HCT116 (cell line): ENCODE measurements around the gene FHIT. TPM values are rescaled to one million over a fixed set of nuclear protein-coding genes. Genes with fewer than 3 reads are reported as not detected.

Experiments used
- ATAC-seq: fragments of 200-7000 bp; cut with Tn5 transposase; 2 replicates; pipeline ENCODE4 v1.9.1; 2020; ENCODE audit warnings: mild to moderate bottlenecking, moderate library complexity
- BruUV-seq: library from RNA; stranded (reverse); fragments of 400-500 nt; replicated peaks from 2 replicates; lab custom pipeline; 2021; lab: Mats Ljungman, UMichigan
- CTCF ChIA-PET: fragments of 300-600 bp; sonication (Branson Sonifier 250); formaldehyde crosslinking; loops from one replicate; lab custom pipeline; 2021; ENCODE audit warnings: antibody characterized with exemption; lab: Charles Lee
- POLR2A ChIA-PET: fragments of 300-600, 350-600 bp; sonication (Branson Sonifier 250); formaldehyde crosslinking; loops from one replicate; lab custom pipeline; 2021; ENCODE audit warnings: antibody characterized with exemption; lab: Charles Lee
- RAD21 ChIA-PET, 2 experiments: fragments of 300-600 bp; sonication (Branson Sonifier 250); formaldehyde crosslinking; loops; one replicate each; lab custom pipeline; 2023; ENCODE audit warnings: low total read pairs in 2 of 2; ENCODE audit not compliant: uncharacterized antibody in 2 of 2, unreplicated experiment in 2 of 2, low non-redundant PET in 1 of 2; lab: Charles Lee
- DNase-seq: peaks from one replicate; pipeline ENCODE4 v3.0.0-alpha.2; 2010; ENCODE audit warnings: low read depth, low spot score
- H2AFZ ChIP-seq: fragments of 200-600 bp; shearing (Covaris generic), sonication (generic); 2 replicates; pipeline ENCODE4 v1.6.1; 2017; ENCODE audit warnings: low read depth, mixed run types, mixed read lengths, antibody characterized with exemption, low read length; ENCODE audit not compliant: poor library complexity, severe bottlenecking
- H3K27ac ChIP-seq: 2 replicates; pipeline ENCODE4 v1.5.1; 2012; ENCODE audit warnings: low read depth, low read length
- H3K27me3 ChIP-seq: fragments of 200-600 bp; sonication (generic); 2 replicates; pipeline ENCODE4 v1.6.1; 2016; ENCODE audit warnings: mixed run types, low read length, mixed read lengths; ENCODE audit not compliant: insufficient read depth
- H3K36me3 ChIP-seq, 2 experiments: fragments of 200-500 bp in 1 of 2; fragments of 200-600 bp in 1 of 2; sonication (Bioruptor generic) in 1 of 2; sonication (generic) in 1 of 2; 2 replicates each; pipeline versions ENCODE4 v1.5.1 to v1.6.1; 2014 to 2016; ENCODE audit warnings: low read length in 2 of 2, inconsistent platforms in 1 of 2, mixed read lengths in 1 of 2, mixed run types in 1 of 2; ENCODE audit not compliant: insufficient read depth in 2 of 2, control insufficient read depth in 1 of 2
- H3K4me1 ChIP-seq, 2 experiments: fragments of 200-600 bp in 1 of 2; sonication (generic) in 1 of 2; 2 replicates each; pipeline versions ENCODE4 v1.5.1 to v1.6.1; 2012 to 2017; ENCODE audit warnings: low read length in 2 of 2, inconsistent platforms in 1 of 2, mild to moderate bottlenecking in 1 of 2, mixed read lengths in 1 of 2, mixed run types in 1 of 2, moderate library complexity in 1 of 2; ENCODE audit not compliant: insufficient read depth in 2 of 2, control insufficient read depth in 1 of 2
- H3K4me2 ChIP-seq: fragments of 200-600 bp; sonication (generic); 2 replicates; pipeline ENCODE4 v1.6.1; 2017; ENCODE audit warnings: mixed run types, low read length, mixed read lengths
- H3K4me3 ChIP-seq, 2 experiments: fragments of 200-600 bp in 1 of 2; sonication (generic) in 1 of 2; replicated peaks in 1 of 2; 2 replicates each; pipeline ENCODE4 v1.5.1; 2011 to 2016; ENCODE audit warnings: low read length in 2 of 2, control low read depth in 1 of 2, low read depth in 1 of 2, mild to moderate bottlenecking in 1 of 2, mixed read lengths in 1 of 2, mixed run types in 1 of 2
- H3K79me2 ChIP-seq: fragments of 200-600 bp; sonication (generic); 2 replicates; pipeline ENCODE4 v1.6.1; 2017; ENCODE audit warnings: mild to moderate bottlenecking, mixed run types, low read length, moderate library complexity, mixed read lengths; ENCODE audit not compliant: insufficient read depth
- H3K9ac ChIP-seq: fragments of 200-600 bp; sonication (generic); 2 replicates; pipeline ENCODE4 v1.6.1; 2016; ENCODE audit warnings: low read length, mixed read lengths
- H3K9me2 ChIP-seq: fragments of 200-600 bp; sonication (generic), shearing (Covaris generic); 2 replicates; pipeline ENCODE4 v1.6.1; 2017; ENCODE audit warnings: mixed run types, mild to moderate bottlenecking, moderate library complexity; ENCODE audit not compliant: insufficient read depth
- H3K9me3 ChIP-seq, 2 experiments: fragments of 200-500 bp in 1 of 2; fragments of 200-600 bp in 1 of 2; sonication (Bioruptor generic) in 1 of 2; sonication (generic) in 1 of 2; 2 replicates each; pipeline ENCODE4 v1.6.1; 2014 to 2017; ENCODE audit warnings: low read length in 2 of 2, mixed read lengths in 2 of 2, inconsistent platforms in 1 of 2, low read depth in 1 of 2, mild to moderate bottlenecking in 1 of 2, mixed run types in 1 of 2, moderate library complexity in 1 of 2; ENCODE audit not compliant: control insufficient read depth in 1 of 2, insufficient read depth in 1 of 2
- H4K20me1 ChIP-seq: fragments of 200-600 bp; sonication (generic), shearing (Covaris generic); 2 replicates; pipeline ENCODE4 v1.6.1; 2017; ENCODE audit warnings: mixed run types, mild to moderate bottlenecking, moderate library complexity; ENCODE audit not compliant: insufficient read depth
- CBX3 ChIP-seq: IDR thresholded peaks from 2 replicates; pipeline ENCODE4 v1.6.1; 2012; ENCODE audit warnings: low read depth
- CEBPB ChIP-seq: IDR thresholded peaks from 2 replicates; pipeline ENCODE4 v1.6.1; 2012; ENCODE audit warnings: low read depth
- EGR1 ChIP-seq: IDR thresholded peaks from 2 replicates; pipeline ENCODE4 v1.6.1; 2012; ENCODE audit warnings: low read depth
- EZH2 ChIP-seq: fragments of 200-600 bp; sonication (generic); IDR thresholded peaks from 2 replicates; pipeline ENCODE4 v1.6.1; 2017; ENCODE audit warnings: antibody characterized with exemption, mixed run types
- EZH2phosphoT487 ChIP-seq: fragments of 200-600 bp; IDR thresholded peaks from 2 replicates; pipeline ENCODE4 v1.6.1; 2018; ENCODE audit warnings: antibody characterized with exemption, borderline replicate concordance
- JUND ChIP-seq: IDR thresholded peaks from 2 replicates; pipeline ENCODE4 v1.6.1; 2012
- POLR2A ChIP-seq: IDR thresholded peaks from 2 replicates; pipeline ENCODE4 v1.7.0; 2011; ENCODE audit warnings: borderline replicate concordance; ENCODE audit not compliant: insufficient read depth, insufficient read length; ENCODE audit errors: extremely low read depth
- POLR2AphosphoS5 ChIP-seq: IDR thresholded peaks from 2 replicates; pipeline ENCODE4 v1.6.1; 2011; ENCODE audit warnings: mild to moderate bottlenecking, low read depth, low read length, moderate library complexity
- SIN3A ChIP-seq: IDR thresholded peaks from 2 replicates; pipeline ENCODE4 v1.6.1; 2012; ENCODE audit warnings: low read depth
- SP1 ChIP-seq: IDR thresholded peaks from 2 replicates; pipeline ENCODE4 v1.6.1; 2012; ENCODE audit warnings: low read depth
- SRF ChIP-seq: IDR thresholded peaks from 2 replicates; pipeline ENCODE4 v1.6.1; 2012; ENCODE audit warnings: low read depth
- TCF7L2 ChIP-seq: IDR thresholded peaks from 2 replicates; pipeline ENCODE4 v1.7.0; 2011; ENCODE audit warnings: borderline replicate concordance, inconsistent platforms; ENCODE audit not compliant: insufficient read depth, insufficient read length; ENCODE audit errors: extremely low read depth
- YY1 ChIP-seq: IDR thresholded peaks from 2 replicates; pipeline ENCODE4 v1.6.1; 2011; ENCODE audit warnings: low read length, low read depth, moderate library complexity, mild to moderate bottlenecking; ENCODE audit not compliant: insufficient replicate concordance; ENCODE audit errors: extremely low read depth
- ZFX ChIP-seq: fragments of 450-650 bp; IDR thresholded peaks from 2 replicates; pipeline ENCODE4 v1.6.1; 2017
- ZNF274 ChIP-seq: fragments of 200-500 bp; sonication (Bioruptor generic); IDR thresholded peaks from 2 replicates; pipeline ENCODE4 v1.6.1; 2014; ENCODE audit warnings: mild to moderate bottlenecking, low read depth, low read length, inconsistent platforms
- intact Hi-C: fragments of 100-400 bp; cut with micrococcal nuclease; formaldehyde crosslinking; loops from 2 replicates; pipeline ENCODE4 v1.10.0; 2022
- total RNA-seq: library from RNA; stranded (reverse); gene quantifications from one replicate; pipeline ENCODE4 v1.2.1, GENCODE V29; 2021; ENCODE audit not compliant: unreplicated experiment
- TF ChIP-seq, protein P1 (sequence below), 3 experiments: fragments of 200-600 bp in 1 of 3; sonication (generic) in 1 of 3; IDR thresholded peaks in 2 of 3; conservative IDR thresholded peaks in 1 of 3; 2 replicates each; pipeline ENCODE4 v1.5.1; 2012 to 2017; ENCODE audit warnings: low read depth in 2 of 3, low read length in 2 of 3, antibody characterized with exemption in 1 of 3, borderline replicate concordance in 1 of 3, control low read depth in 1 of 3, mild to moderate bottlenecking in 1 of 3, mixed read lengths in 1 of 3, mixed run types in 1 of 3, moderate library complexity in 1 of 3; ENCODE audit not compliant: insufficient read depth in 1 of 3
- TF ChIP-seq, protein P2 (sequence below): IDR thresholded peaks from 2 replicates; pipeline ENCODE4 v1.6.1; 2011; ENCODE audit warnings: mild to moderate bottlenecking, low read length, moderate library complexity; ENCODE audit not compliant: insufficient replicate concordance; ENCODE audit errors: extremely low read depth
- TF ChIP-seq, protein P3 (sequence below): IDR thresholded peaks from 2 replicates; pipeline ENCODE4 v1.6.1; 2012
- TF ChIP-seq, protein P4 (sequence below): IDR thresholded peaks from 2 replicates; pipeline ENCODE4 v1.6.1; 2012; ENCODE audit warnings: low read depth

The FHIT gene
- total RNA-seq, 1 experiment from 2014 or later: 20.1 TPM

DNA sequence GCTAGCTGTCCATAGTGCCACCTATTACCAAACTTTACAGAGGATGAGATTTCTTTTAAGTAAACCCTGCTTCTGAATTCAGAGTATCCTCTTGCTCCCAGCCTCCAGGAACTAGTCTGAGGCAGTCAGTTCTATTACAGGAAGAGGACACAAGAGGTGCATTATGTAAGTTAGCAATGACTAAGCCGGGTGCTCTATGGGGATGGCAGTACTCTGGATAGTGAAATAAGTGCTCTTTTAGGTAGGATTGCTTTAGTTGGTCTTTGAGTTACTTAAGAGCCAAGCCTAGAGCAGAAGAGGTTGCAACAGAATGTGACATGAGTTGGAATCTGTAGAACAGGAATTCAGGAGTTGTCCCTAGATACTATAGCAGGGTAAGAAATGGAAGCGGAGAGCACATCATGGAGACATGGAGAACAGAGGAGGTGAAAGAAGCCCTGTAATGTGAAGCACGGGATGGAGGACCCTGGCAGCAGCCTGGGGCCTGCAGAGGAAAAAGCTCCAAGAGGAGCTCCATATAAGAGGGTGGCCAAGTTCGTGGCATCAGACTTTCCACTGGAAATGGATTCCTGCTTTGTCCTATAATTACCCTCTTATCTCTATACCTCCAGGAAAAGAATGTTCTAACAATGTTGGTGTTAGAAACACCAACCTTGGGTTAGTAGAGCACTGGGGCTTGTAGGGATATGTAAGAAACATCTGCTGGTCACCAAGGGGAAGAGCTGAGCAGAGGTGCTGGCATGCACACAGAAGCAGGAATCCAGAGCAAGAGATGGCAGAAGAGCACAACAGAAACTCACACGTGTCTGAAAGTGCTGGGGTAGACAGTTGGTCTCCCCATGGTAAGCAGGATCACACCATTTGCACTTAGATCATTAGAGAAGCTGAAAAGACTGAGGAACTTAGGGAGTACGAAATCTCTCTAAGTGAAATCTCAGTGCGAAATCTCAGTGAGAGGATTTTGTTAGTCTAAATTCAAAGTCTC is 851.1 kb downstream of the FHIT start:
- H3K27me3 ChIP-seq: no peaks in the 10 kb centered on the region
- H3K27ac ChIP-seq: no peak overlapping the region
- no peaks in the 10 kb centered on the region for H3K79me2 ChIP-seq
- no peak overlapping the region for H3K4me3 ChIP-seq
- H3K4me1 ChIP-seq: no peaks in the 10 kb centered on the region
- H3K4me2 ChIP-seq: no peak overlapping the region
- BruUV-seq: no TSS peak
- ChIA-PET CTCF (no interaction called here), POLR2A (no interaction called here)
- TF ChIP-seq CEBPB: no peak
- no peak for TF ChIP-seq TCF7L2
- TF ChIP-seq, protein P1, sequence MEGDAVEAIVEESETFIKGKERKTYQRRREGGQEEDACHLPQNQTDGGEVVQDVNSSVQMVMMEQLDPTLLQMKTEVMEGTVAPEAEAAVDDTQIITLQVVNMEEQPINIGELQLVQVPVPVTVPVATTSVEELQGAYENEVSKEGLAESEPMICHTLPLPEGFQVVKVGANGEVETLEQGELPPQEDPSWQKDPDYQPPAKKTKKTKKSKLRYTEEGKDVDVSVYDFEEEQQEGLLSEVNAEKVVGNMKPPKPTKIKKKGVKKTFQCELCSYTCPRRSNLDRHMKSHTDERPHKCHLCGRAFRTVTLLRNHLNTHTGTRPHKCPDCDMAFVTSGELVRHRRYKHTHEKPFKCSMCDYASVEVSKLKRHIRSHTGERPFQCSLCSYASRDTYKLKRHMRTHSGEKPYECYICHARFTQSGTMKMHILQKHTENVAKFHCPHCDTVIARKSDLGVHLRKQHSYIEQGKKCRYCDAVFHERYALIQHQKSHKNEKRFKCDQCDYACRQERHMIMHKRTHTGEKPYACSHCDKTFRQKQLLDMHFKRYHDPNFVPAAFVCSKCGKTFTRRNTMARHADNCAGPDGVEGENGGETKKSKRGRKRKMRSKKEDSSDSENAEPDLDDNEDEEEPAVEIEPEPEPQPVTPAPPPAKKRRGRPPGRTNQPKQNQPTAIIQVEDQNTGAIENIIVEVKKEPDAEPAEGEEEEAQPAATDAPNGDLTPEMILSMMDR (IDR thresholded peaks at IDR 0.05 in 2 of 3, conservative IDR thresholded peaks at IDR 0.05 in 1 of 3; ENCODE audit: borderline replicate concordance in 1 of 3, insufficient read depth in 1 of 3, low read depth in 2 of 3, low read length in 2 of 3): no peak
- TF ChIP-seq, protein P2, sequence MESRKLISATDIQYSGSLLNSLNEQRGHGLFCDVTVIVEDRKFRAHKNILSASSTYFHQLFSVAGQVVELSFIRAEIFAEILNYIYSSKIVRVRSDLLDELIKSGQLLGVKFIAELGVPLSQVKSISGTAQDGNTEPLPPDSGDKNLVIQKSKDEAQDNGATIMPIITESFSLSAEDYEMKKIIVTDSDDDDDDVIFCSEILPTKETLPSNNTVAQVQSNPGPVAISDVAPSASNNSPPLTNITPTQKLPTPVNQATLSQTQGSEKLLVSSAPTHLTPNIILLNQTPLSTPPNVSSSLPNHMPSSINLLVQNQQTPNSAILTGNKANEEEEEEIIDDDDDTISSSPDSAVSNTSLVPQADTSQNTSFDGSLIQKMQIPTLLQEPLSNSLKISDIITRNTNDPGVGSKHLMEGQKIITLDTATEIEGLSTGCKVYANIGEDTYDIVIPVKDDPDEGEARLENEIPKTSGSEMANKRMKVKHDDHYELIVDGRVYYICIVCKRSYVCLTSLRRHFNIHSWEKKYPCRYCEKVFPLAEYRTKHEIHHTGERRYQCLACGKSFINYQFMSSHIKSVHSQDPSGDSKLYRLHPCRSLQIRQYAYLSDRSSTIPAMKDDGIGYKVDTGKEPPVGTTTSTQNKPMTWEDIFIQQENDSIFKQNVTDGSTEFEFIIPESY: no peak
- no peak for TF ChIP-seq EZH2
- no peak for TF ChIP-seq SRF
- no peak for TF ChIP-seq EZH2phosphoT487
- no peak for TF ChIP-seq YY1
- TF ChIP-seq SP1: no peak
- TF ChIP-seq, protein P3, sequence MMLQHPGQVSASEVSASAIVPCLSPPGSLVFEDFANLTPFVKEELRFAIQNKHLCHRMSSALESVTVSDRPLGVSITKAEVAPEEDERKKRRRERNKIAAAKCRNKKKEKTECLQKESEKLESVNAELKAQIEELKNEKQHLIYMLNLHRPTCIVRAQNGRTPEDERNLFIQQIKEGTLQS: no peak
- TF ChIP-seq POLR2A: no peak
- TF ChIP-seq CBX3: no peak
- no peak for TF ChIP-seq EGR1
- TF ChIP-seq, protein P4, sequence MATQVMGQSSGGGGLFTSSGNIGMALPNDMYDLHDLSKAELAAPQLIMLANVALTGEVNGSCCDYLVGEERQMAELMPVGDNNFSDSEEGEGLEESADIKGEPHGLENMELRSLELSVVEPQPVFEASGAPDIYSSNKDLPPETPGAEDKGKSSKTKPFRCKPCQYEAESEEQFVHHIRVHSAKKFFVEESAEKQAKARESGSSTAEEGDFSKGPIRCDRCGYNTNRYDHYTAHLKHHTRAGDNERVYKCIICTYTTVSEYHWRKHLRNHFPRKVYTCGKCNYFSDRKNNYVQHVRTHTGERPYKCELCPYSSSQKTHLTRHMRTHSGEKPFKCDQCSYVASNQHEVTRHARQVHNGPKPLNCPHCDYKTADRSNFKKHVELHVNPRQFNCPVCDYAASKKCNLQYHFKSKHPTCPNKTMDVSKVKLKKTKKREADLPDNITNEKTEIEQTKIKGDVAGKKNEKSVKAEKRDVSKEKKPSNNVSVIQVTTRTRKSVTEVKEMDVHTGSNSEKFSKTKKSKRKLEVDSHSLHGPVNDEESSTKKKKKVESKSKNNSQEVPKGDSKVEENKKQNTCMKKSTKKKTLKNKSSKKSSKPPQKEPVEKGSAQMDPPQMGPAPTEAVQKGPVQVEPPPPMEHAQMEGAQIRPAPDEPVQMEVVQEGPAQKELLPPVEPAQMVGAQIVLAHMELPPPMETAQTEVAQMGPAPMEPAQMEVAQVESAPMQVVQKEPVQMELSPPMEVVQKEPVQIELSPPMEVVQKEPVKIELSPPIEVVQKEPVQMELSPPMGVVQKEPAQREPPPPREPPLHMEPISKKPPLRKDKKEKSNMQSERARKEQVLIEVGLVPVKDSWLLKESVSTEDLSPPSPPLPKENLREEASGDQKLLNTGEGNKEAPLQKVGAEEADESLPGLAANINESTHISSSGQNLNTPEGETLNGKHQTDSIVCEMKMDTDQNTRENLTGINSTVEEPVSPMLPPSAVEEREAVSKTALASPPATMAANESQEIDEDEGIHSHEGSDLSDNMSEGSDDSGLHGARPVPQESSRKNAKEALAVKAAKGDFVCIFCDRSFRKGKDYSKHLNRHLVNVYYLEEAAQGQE: no peak
- no peak for TF ChIP-seq ZFX
- no peak for TF ChIP-seq JUND
- TF ChIP-seq ZNF274: no peak
- no peak for TF ChIP-seq SIN3A
- TF ChIP-seq POLR2AphosphoS5: no peak
- TF ChIP-seq, all 23 proteins: peak for 0
- no peaks in the 10 kb centered on the region for H4K20me1 ChIP-seq
- H3K9ac ChIP-seq: no peak overlapping the region
- no peaks in the 10 kb centered on the region for H3K9me2 ChIP-seq
- intact Hi-C loops: no loop called here
- RAD21 ChIA-PET: no interaction called here
- ATAC-seq: no peak
- no peaks in the 10 kb centered on the region for H3K36me3 ChIP-seq
- DNase-seq: no peak
- H3K9me3 ChIP-seq: no peaks in the 10 kb centered on the region
- H2AFZ ChIP-seq: no peak overlapping the region
